ENCODE results near the gene TRANK1. TPM values are rescaled to one million over a fixed set of nuclear protein-coding genes. Genes with fewer than 3 reads are reported as not detected.
A peak's percentile ranks its signal among the peaks of the same experiment; 100 is the strongest.

TRANK1 gene
- total RNA-seq, 1 donor from 2014 or later, result 21.6 TPM

GRCh38 chr3:36814776-36815175 is 130.1 kb downstream of the TRANK1 start:
- Mint-ChIP-seq H3K4me1 (ENCODE audit: low read depth) (peaks cover 3% of the 10 kb centered on the region), H3K36me3 (ENCODE audit: low read depth) (peaks cover 1% of the 10 kb centered on the region), H3K27ac (ENCODE audit: unreplicated experiment) (no peak overlapping the region), H3K27me3 (ENCODE audit: low read depth) (peaks cover 8% of the 10 kb centered on the region), H3K9me3 (ENCODE audit: low read depth) (no peaks in the 10 kb centered on the region), H3K4me3 (ENCODE audit: unreplicated experiment) (no peak overlapping the region)
- peak; percentile 45 for TF ChIP-seq CTCF (IDR thresholded peaks at IDR 0.05)
- no peak for DNase-seq (ENCODE audit: low spot score)

- peaks cover 8% of the 10 kb centered on the region for H3K27me3 Mint-ChIP-seq (ENCODE audit: low read depth)
- H3K4me1 Mint-ChIP-seq (ENCODE audit: low read depth), result peaks cover 3% of the 10 kb centered on the region
- no peak for TF ChIP-seq CTCF (IDR thresholded peaks at IDR 0.05)
- H3K36me3 Mint-ChIP-seq (ENCODE audit: low read depth), result peaks cover 1% of the 10 kb centered on the region
- H3K27ac Mint-ChIP-seq (ENCODE audit: unreplicated experiment), result no peak overlapping the region
- no peak overlapping the region for H3K4me3 Mint-ChIP-seq (ENCODE audit: unreplicated experiment)
- DNase-seq (ENCODE audit: low spot score), result no peak
- no peaks in the 10 kb centered on the region for H3K9me3 Mint-ChIP-seq (ENCODE audit: low read depth)
Observed at GRCh38 chr3:36814066-36814717, 130.7 kb downstream of the TRANK1 start.

GRCh38 chr3:36813305-36813704 is 131.5 kb downstream of the TRANK1 start:
- Mint-ChIP-seq H3K27ac (ENCODE audit: unreplicated experiment) (no peak overlapping the region), H3K4me3 (ENCODE audit: unreplicated experiment) (no peak overlapping the region), H3K4me1 (ENCODE audit: low read depth) (peaks cover 3% of the 10 kb centered on the region), H3K9me3 (ENCODE audit: low read depth) (no peaks in the 10 kb centered on the region), H3K27me3 (ENCODE audit: low read depth) (peaks cover 5% of the 10 kb centered on the region), H3K36me3 (ENCODE audit: low read depth) (peaks cover 1% of the 10 kb centered on the region)
- TF ChIP-seq CTCF (IDR thresholded peaks at IDR 0.05), result no peak
- no peak for DNase-seq (ENCODE audit: low spot score)

- Mint-ChIP-seq H3K27me3 (ENCODE audit: low read depth) (peaks cover 3% of the 10 kb centered on the region), H3K9me3 (ENCODE audit: low read depth) (no peaks in the 10 kb centered on the region), H3K27ac (ENCODE audit: unreplicated experiment) (no peak overlapping the region), H3K4me1 (ENCODE audit: low read depth) (peaks cover 3% of the 10 kb centered on the region), H3K4me3 (ENCODE audit: unreplicated experiment) (no peak overlapping the region), H3K36me3 (ENCODE audit: low read depth) (no peaks in the 10 kb centered on the region)
- no peak for TF ChIP-seq CTCF (IDR thresholded peaks at IDR 0.05)
- no peak for DNase-seq (ENCODE audit: low spot score)
Observed at GRCh38 chr3:36812240-36812639, 132.6 kb downstream of the TRANK1 start.

- peaks cover 3% of the 10 kb centered on the region for H3K4me1 Mint-ChIP-seq (ENCODE audit: low read depth)
- no peak overlapping the region for H3K4me3 Mint-ChIP-seq (ENCODE audit: unreplicated experiment)
- H3K9me3 Mint-ChIP-seq (ENCODE audit: low read depth), result peaks cover 2% of the 10 kb centered on the region
- peaks cover 1% of the 10 kb centered on the region for H3K27me3 Mint-ChIP-seq (ENCODE audit: low read depth)
- no peak for TF ChIP-seq CTCF (IDR thresholded peaks at IDR 0.05)
- no peak overlapping the region for H3K27ac Mint-ChIP-seq (ENCODE audit: unreplicated experiment)
- DNase-seq (ENCODE audit: low spot score), result no peak
- H3K36me3 Mint-ChIP-seq (ENCODE audit: low read depth), result no peaks in the 10 kb centered on the region
Observed at GRCh38 chr3:36811768-36812167, 133.1 kb downstream of the TRANK1 start.
